Measurements from ENCODE around the gene RHOBTB1. TPM values are rescaled to one million over a fixed set of nuclear protein-coding genes. Genes with fewer than 3 reads are reported as not detected.
A peak's percentile ranks its signal among the peaks of the same experiment; 100 is the strongest.

The RHOBTB1 gene
- total and polyA plus RNA-seq, 9 of the 15 experiments (the other 6 are each of a cell fraction or from before 2014, with no cell fraction given), result 1.7 to 11.7 (median 9.3) TPM

- H3K27me3 ChIP-seq (ENCODE audit: control insufficient read depth in 2 of 2, insufficient read depth in 2 of 2, low read length in 2 of 2), result no peaks in the 10 kb centered on the region; a peak in 1 of 5 replicates
- ATAC-seq, result no peak
- H4K20me1 ChIP-seq (replicated peaks; ENCODE audit: control insufficient read depth, insufficient read depth, low read length), result no peaks in the 10 kb centered on the region
- no peaks in the 10 kb centered on the region for H3K4me1 ChIP-seq (replicated peaks in 1 of 2; ENCODE audit: control insufficient read depth in 2 of 2, insufficient read depth in 2 of 2, low read length in 2 of 2)
- no peak overlapping the region for H3K27ac ChIP-seq (ENCODE audit: extremely low read depth, low read depth, low read length)
- ChIA-PET CTCF (ENCODE audit: low intra/inter-chr PET ratio) (no interaction called here), POLR2A (interaction anchor here (2.0 kb wide), 1 partner anchor 11 kb away, joined by 7 read pairs; no protein-coding TSS in a partner anchor)
- no peaks in the 10 kb centered on the region for H3K79me2 ChIP-seq (ENCODE audit: control insufficient read depth, insufficient read depth, low read length)
- no peaks in the 10 kb centered on the region for H3K9me1 ChIP-seq (ENCODE audit: control insufficient read depth, insufficient read depth, low read length)
- no peak overlapping the region for H3K4me2 ChIP-seq (ENCODE audit: insufficient read depth, low read length)
- BruUV-seq (replicated peaks), result no TSS peak
- WGBS (ENCODE audit: insufficient coverage, low coverage, missing lambda C conversion rate), result 21% methylated on average over 5 of the region's 5 CpGs
- H3K9me3 ChIP-seq (replicated peaks; ENCODE audit: control insufficient read depth, insufficient read depth, low read depth, low read length), result no peaks in the 10 kb centered on the region
- DNase-seq (ENCODE audit: extremely low read depth in 1 of 4, low spot score in 3 of 4), result no peak
- H3K36me3 ChIP-seq (ENCODE audit: control insufficient read depth, insufficient read depth, low read length), result no peaks in the 10 kb centered on the region
- FAIRE-seq, result no peak
- TF ChIP-seq SMARCB1 (IDR thresholded peaks at IDR 0.05; ENCODE audit: insufficient read length, low read depth), result no peak
- TF ChIP-seq FOXP1 (CRISPR knock-in tag; IDR thresholded peaks at IDR 0.05), result no peak
- no peak for TF ChIP-seq BCOR (IDR thresholded peaks at IDR 0.05)
- no peak overlapping the region for H2AFZ ChIP-seq (ENCODE audit: low read depth, low read length)
- H3K9ac ChIP-seq (ENCODE audit: insufficient read depth in 1 of 2, low read depth in 2 of 2, low read length in 2 of 2), result no peak overlapping the region
- no peak overlapping the region for H3K4me3 ChIP-seq
- in situ Hi-C loops (cut with MboI) (no loop called here), intact Hi-C loops (cut with micrococcal nuclease) (no loop called here)
These were observed 45.7 kb downstream of the RHOBTB1 start for GRCh38 chr10:60898321-60898720.

- no peak overlapping the region for H2AFZ ChIP-seq (ENCODE audit: low read depth, low read length)
- no peaks in the 10 kb centered on the region; a peak in 1 of 5 replicates for H3K27me3 ChIP-seq (ENCODE audit: control insufficient read depth in 2 of 2, insufficient read depth in 2 of 2, low read length in 2 of 2)
- ATAC-seq, result no peak
- no peaks in the 10 kb centered on the region for H4K20me1 ChIP-seq (replicated peaks; ENCODE audit: control insufficient read depth, insufficient read depth, low read length)
- POLR2A ChIA-PET, result interaction anchor here (1.1 to 2.0 kb wide), 2 partner anchors 13 to 513 kb away, joined by 3 to 7 read pairs; no protein-coding TSS in a partner anchor
- H3K36me3 ChIP-seq (ENCODE audit: control insufficient read depth, insufficient read depth, low read length), result no peaks in the 10 kb centered on the region
- DNase-seq (ENCODE audit: extremely low read depth in 1 of 4, low spot score in 3 of 4), result no peak
- no peaks in the 10 kb centered on the region for H3K9me1 ChIP-seq (ENCODE audit: control insufficient read depth, insufficient read depth, low read length)
- BruUV-seq (replicated peaks), result no TSS peak
- H3K79me2 ChIP-seq (ENCODE audit: control insufficient read depth, insufficient read depth, low read length), result no peaks in the 10 kb centered on the region
- intact Hi-C loops (cut with micrococcal nuclease) (no loop called here), in situ Hi-C loops (cut with MboI) (no loop called here)
- H3K4me3 ChIP-seq, result no peak overlapping the region
- peak; percentile 11 for FAIRE-seq
- no peak overlapping the region for H3K4me2 ChIP-seq (ENCODE audit: insufficient read depth, low read length)
- TF ChIP-seq TRIM28 (IDR thresholded peaks at IDR 0.05) (no peak), C11orf30 (IDR thresholded peaks at IDR 0.05; ENCODE audit: low read depth) (no peak), MAFF (IDR thresholded peaks at IDR 0.05; ENCODE audit: low read length) (no peak), FUS (optimal IDR thresholded peaks at IDR 0.05; ENCODE audit: low read depth, low read length) (no peak), CHCHD3 (CRISPR knock-in tag; IDR thresholded peaks at IDR 0.05) (no peak), MAFG (tag; conservative IDR thresholded peaks at IDR 0.05) (no peak), PPARD (CRISPR knock-in tag; IDR thresholded peaks at IDR 0.05) (no peak), ZNF785 (CRISPR knock-in tag; IDR thresholded peaks at IDR 0.05) (no peak), ZNF695 (CRISPR knock-in tag; IDR thresholded peaks at IDR 0.05) (no peak), ELF4 (CRISPR knock-in tag; IDR thresholded peaks at IDR 0.05) (no peak), MYNN (IDR thresholded peaks at IDR 0.05) (no peak), MYNN (CRISPR knock-in tag; IDR thresholded peaks at IDR 0.05) (no peak), ZNF197 (CRISPR knock-in tag; IDR thresholded peaks at IDR 0.05; ENCODE audit: low read depth) (no peak)
- H3K27ac ChIP-seq (ENCODE audit: extremely low read depth, low read depth, low read length), result no peak overlapping the region
- no peak overlapping the region for H3K9ac ChIP-seq (ENCODE audit: insufficient read depth in 1 of 2, low read depth in 2 of 2, low read length in 2 of 2)
- CTCF ChIA-PET (ENCODE audit: low intra/inter-chr PET ratio), result no interaction called here
- H3K9me3 ChIP-seq (replicated peaks; ENCODE audit: control insufficient read depth, insufficient read depth, low read depth, low read length), result no peaks in the 10 kb centered on the region
- 3% methylated on average over 2 of the region's 2 CpGs for WGBS (ENCODE audit: insufficient coverage, low coverage, missing lambda C conversion rate)
- no peaks in the 10 kb centered on the region for H3K4me1 ChIP-seq (replicated peaks in 1 of 2; ENCODE audit: control insufficient read depth in 2 of 2, insufficient read depth in 2 of 2, low read length in 2 of 2)
These were observed 47.2 kb downstream of the RHOBTB1 start for GRCh38 chr10:60896810-60897209.

Measured in K562 (cell line).